DOHH2 (cell line): Measurements from ENCODE around the gene ENPP7.

ENCODE experiments used
- H3F3A ChIP-seq: fragments of 200-600 bp; sonication (generic), shearing (Covaris generic); 2 replicates; pipeline ENCODE4 v1.6.0; 2016; ENCODE audit warnings: antibody characterized with exemption, mild to moderate bottlenecking; ENCODE audit not compliant: control insufficient read depth, insufficient read depth
- H3K27ac ChIP-seq: fragments of 200-600 bp; sonication (generic); 2 replicates; pipeline ENCODE4 v1.5.1; 2014; ENCODE audit warnings: low read depth, mild to moderate bottlenecking, low read length, moderate library complexity
- H3K27me3 ChIP-seq: fragments of 200-600 bp; sonication (generic); 2 replicates; pipeline ENCODE4 v1.6.1; 2014; ENCODE audit warnings: mild to moderate bottlenecking, low read length, mixed read lengths; ENCODE audit not compliant: control insufficient read depth
- H3K36me3 ChIP-seq: fragments of 200-600 bp; sonication (generic); 2 replicates; pipeline ENCODE4 v1.6.1; 2014; ENCODE audit warnings: mild to moderate bottlenecking, low read length, moderate library complexity, mixed read lengths; ENCODE audit not compliant: control insufficient read depth
- H3K4me1 ChIP-seq: fragments of 200-600 bp; sonication (generic); 2 replicates; pipeline ENCODE4 v1.6.1; 2014; ENCODE audit warnings: mild to moderate bottlenecking, low read length, mixed read lengths; ENCODE audit not compliant: control insufficient read depth
- H3K4me2 ChIP-seq: fragments of 200-600 bp; sonication (generic); 2 replicates; pipeline ENCODE4 v1.6.0; 2014; ENCODE audit warnings: mild to moderate bottlenecking, low read length, moderate library complexity
- H3K4me3 ChIP-seq: fragments of 200-600 bp; sonication (generic); 2 replicates; pipeline ENCODE4 v1.5.1; 2014; ENCODE audit warnings: mild to moderate bottlenecking, low read length, mixed read lengths
- H3K79me2 ChIP-seq: fragments of 200-600 bp; sonication (generic); 2 replicates; pipeline ENCODE4 v1.6.1; 2014; ENCODE audit warnings: mild to moderate bottlenecking, low read length, mixed read lengths; ENCODE audit not compliant: control insufficient read depth
- H3K9me2 ChIP-seq: fragments of 200-600 bp; sonication (generic); replicated peaks from 2 replicates; pipeline ENCODE4 v1.6.1; 2014; ENCODE audit warnings: mild to moderate bottlenecking, low read length, mixed read lengths; ENCODE audit not compliant: control insufficient read depth
- H3K9me3 ChIP-seq: fragments of 200-600 bp; sonication (generic); 2 replicates; pipeline ENCODE4 v1.6.1; 2014; ENCODE audit warnings: antibody characterized with exemption, low read length, mixed read lengths; ENCODE audit not compliant: control insufficient read depth, insufficient read depth
- H4K20me1 ChIP-seq: fragments of 200-600 bp; sonication (generic); 2 replicates; pipeline ENCODE4 v1.6.0; 2014; ENCODE audit warnings: low read depth, mild to moderate bottlenecking, antibody characterized with exemption, low read length, moderate library complexity; ENCODE audit not compliant: control insufficient read depth, insufficient read depth
- CTCF ChIP-seq: fragments of 200-600 bp; sonication (generic); IDR thresholded peaks from one replicate; pipeline ENCODE4 v1.5.1; 2014; ENCODE audit warnings: antibody characterized with exemption, mild to moderate bottlenecking, low read depth, low read length; ENCODE audit not compliant: poor library complexity, severe bottlenecking
- EZH2phosphoT487 ChIP-seq: fragments of 200-600 bp; sonication (generic); IDR thresholded peaks from 2 replicates; pipeline ENCODE4 v1.6.1; 2017; ENCODE audit warnings: borderline replicate concordance, mild to moderate bottlenecking, antibody characterized with exemption, low read length, moderate library complexity, mixed read lengths

ENPP7 gene

GRCh38 chr17:79728169-79728907 is 2.4 kb upstream of the ENPP7 start:
- Histone ChIP-seq H3K27ac (no peak overlapping the region), H3K4me3 (no peak overlapping the region), H3K36me3 (no peaks in the 10 kb centered on the region), H3F3A (no peaks in the 10 kb centered on the region), H3K9me3 (no peaks in the 10 kb centered on the region), H3K4me2 (peak overlapping the region; percentile 27; the same call in 1 of the 2 replicates), H4K20me1 (no peaks in the 10 kb centered on the region), H3K79me2 (no peaks in the 10 kb centered on the region), H3K4me1 (peaks cover 14% of the 10 kb centered on the region), H3K27me3 (no peaks in the 10 kb centered on the region), H3K9me2 (no peaks in the 10 kb centered on the region)
- TF ChIP-seq EZH2phosphoT487, result no peak
- no peak for TF ChIP-seq CTCF

- no peak for TF ChIP-seq EZH2phosphoT487
- TF ChIP-seq CTCF, result no peak
- no peaks in the 10 kb centered on the region for H3K36me3 ChIP-seq
- H3K9me3 ChIP-seq, result no peaks in the 10 kb centered on the region
- H3K4me3 ChIP-seq, result no peak overlapping the region
- H3K27ac ChIP-seq, result no peak overlapping the region
- no peaks in the 10 kb centered on the region for H3F3A ChIP-seq
- no peaks in the 10 kb centered on the region for H4K20me1 ChIP-seq
- H3K27me3 ChIP-seq, result no peaks in the 10 kb centered on the region
- no peaks in the 10 kb centered on the region for H3K9me2 ChIP-seq
- H3K4me1 ChIP-seq, result peaks cover 18% of the 10 kb centered on the region
- no peaks in the 10 kb centered on the region for H3K79me2 ChIP-seq
- H3K4me2 ChIP-seq, result peak overlapping the region; percentile 27; the same call in 1 of the 2 replicates
Observed at GRCh38 chr17:79728908-79729471, 1.8 kb upstream of the ENPP7 start.

GRCh38 chr17:79729761-79730160 is 982 bp upstream of the ENPP7 start:
- Histone ChIP-seq H3K27ac (no peak overlapping the region), H3F3A (no peaks in the 10 kb centered on the region), H3K9me2 (no peaks in the 10 kb centered on the region), H3K27me3 (no peaks in the 10 kb centered on the region), H3K4me3 (no peak overlapping the region), H3K36me3 (no peaks in the 10 kb centered on the region), H3K4me2 (no peak overlapping the region), H4K20me1 (no peaks in the 10 kb centered on the region), H3K4me1 (peaks cover 18% of the 10 kb centered on the region), H3K79me2 (no peaks in the 10 kb centered on the region), H3K9me3 (no peaks in the 10 kb centered on the region)
- no peak for TF ChIP-seq CTCF
